D721Med (cell line): Measurements from ENCODE around the gene BPHL.
"Not testable (repeated sequence)": the region's sequence is repeated elsewhere in the genome, so short reads cannot be mapped to it uniquely, and the experiment has no call there.

Experiments
- DNase-seq: peaks from one replicate; pipeline ENCODE4 v3.0.0; 2011; ENCODE audit warnings: low spot score; ENCODE audit not compliant: insufficient read length
- FAIRE-seq: peaks from 2 replicates; lab custom pipeline; 2011; peaks lifted over from hg19 to GRCh38; lab: Jason Lieb, UNC
- TF ChIP-seq, protein P1 (sequence below): IDR thresholded peaks from 2 replicates; pipeline ENCODE4 v1.5.1; 2012; ENCODE audit warnings: mild to moderate bottlenecking, control low read depth; ENCODE audit not compliant: insufficient read depth; ENCODE audit errors: missing control alignments

Gene BPHL

DNA sequence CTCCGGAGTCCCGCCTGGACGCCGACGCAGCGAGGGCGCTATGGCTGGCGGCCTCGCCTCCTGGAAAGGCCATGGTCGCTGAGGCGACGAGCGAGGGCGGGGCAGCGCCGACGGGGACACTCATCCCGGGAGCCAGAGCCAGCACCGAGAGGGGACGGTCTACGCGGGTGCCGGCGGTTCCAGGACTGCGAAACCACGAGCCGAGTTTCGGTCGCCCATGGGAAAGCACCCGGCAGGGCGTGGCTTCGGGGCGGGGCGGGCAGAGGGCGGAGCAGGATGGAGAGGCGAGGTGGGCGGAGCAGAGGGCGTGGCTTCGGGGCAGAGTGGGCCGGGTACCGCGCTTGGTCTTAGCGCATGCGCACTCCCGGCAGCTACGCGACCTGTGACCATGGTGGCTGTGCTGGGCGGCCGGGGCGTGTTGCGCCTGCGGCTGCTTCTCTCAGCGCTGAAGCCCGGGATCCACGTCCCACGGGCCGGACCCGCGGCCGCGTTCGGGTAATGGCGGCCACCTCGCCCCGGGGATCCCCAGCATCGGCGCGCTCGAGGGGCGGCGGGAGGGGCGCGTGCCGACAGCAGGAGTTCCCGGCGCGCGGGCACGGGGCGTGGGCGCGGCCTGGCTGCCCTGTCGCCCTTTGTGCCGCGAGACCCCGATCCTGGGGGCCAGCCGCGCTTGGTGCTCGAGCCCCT is at the start of gene BPHL:
BPHL (plus strand) TSS at position 359 of the 687 bp plus-strand sequence; CDS start at position 389, 30 bp downstream.
- TF ChIP-seq, protein P1, sequence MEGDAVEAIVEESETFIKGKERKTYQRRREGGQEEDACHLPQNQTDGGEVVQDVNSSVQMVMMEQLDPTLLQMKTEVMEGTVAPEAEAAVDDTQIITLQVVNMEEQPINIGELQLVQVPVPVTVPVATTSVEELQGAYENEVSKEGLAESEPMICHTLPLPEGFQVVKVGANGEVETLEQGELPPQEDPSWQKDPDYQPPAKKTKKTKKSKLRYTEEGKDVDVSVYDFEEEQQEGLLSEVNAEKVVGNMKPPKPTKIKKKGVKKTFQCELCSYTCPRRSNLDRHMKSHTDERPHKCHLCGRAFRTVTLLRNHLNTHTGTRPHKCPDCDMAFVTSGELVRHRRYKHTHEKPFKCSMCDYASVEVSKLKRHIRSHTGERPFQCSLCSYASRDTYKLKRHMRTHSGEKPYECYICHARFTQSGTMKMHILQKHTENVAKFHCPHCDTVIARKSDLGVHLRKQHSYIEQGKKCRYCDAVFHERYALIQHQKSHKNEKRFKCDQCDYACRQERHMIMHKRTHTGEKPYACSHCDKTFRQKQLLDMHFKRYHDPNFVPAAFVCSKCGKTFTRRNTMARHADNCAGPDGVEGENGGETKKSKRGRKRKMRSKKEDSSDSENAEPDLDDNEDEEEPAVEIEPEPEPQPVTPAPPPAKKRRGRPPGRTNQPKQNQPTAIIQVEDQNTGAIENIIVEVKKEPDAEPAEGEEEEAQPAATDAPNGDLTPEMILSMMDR: no peak
- DNase-seq: peak; percentile 90

DNA sequence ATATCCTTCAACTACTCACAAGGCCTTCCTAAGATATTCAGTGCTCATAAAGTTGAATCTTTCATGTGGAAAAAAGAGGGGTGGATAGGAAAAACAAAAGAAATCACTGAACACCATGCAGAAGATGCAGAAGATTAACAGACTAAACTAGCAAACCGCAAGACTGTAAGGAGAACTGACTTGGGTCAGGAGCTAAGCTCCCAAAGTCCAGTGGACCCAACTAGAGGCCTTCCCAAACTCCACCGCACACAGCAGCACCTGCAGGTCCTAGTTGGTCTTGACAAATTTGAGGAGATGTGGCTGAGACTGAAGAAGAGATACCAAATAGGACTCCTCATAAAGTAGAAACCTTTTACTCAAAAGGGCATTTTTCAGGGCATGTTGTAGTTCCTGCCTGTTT is 46.9 kb upstream of the BPHL start:
- DNase-seq: no peak
- TF ChIP-seq, protein P1: no peak
- no peak for FAIRE-seq

More for the DNA sequence above, at the start of gene BPHL:
- FAIRE-seq: no peak

DNA sequence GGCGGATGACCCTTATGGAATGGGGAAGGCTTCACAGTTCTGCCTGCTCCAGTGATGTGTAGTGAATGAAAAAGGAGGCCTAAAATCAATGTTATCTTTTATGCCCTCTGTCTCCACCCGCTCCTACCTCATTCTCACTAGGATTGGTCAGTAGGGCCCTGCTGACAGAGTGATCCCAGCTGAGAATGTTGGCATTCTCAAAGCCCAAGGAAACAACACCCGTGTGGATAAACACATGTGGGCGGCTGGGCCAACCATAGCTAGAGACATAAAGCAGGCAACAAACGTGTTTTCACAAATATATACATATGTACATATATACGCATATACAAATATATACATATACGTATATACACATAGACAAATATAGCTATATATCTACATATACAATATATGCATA is 45.7 kb upstream of the BPHL start:
- no peak for DNase-seq
- FAIRE-seq: no peak
- TF ChIP-seq, protein P1: no peak

DNA sequence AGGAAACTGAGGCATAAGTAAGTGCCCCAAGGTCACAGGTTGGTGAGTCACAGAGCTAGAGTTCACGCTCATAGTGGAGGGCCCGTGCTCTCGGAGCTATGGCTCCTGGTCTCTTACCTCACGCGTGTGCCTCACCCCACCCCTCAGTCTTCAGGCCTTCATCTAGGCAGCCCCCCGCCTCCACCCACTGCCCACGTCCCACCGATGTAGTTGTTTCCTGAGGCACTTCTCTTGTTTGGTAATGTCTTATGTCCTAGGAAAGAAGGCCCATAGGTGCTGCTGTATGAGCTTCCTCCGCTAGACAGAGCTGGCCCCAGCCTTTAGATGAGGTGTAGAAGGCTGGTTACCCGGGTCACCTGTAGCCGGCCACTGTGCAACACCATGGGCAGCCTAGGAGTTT is 45.1 kb upstream of the BPHL start:
- FAIRE-seq (no peak), DNase-seq (no peak)
- TF ChIP-seq, protein P1: no peak

DNA sequence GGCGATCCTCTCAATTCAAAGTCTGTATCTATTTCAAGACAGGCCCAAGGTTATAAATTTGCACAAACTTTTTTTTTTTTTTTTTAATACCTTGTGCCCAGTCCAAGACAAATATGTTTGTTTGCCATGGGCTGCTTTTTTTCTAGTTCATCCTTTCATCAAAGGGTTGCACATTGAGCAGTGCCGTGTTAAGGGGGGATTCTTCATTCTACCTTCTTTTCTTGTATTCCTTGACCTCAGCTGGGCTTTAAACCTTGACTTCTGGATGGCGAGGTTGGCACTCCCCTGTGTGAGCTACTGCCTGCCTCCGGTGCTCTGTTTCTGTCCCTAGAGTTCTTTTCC is 42.8 kb upstream of the BPHL start:
- TF ChIP-seq, protein P1: no peak
- no peak for FAIRE-seq
- DNase-seq: no peak

DNA sequence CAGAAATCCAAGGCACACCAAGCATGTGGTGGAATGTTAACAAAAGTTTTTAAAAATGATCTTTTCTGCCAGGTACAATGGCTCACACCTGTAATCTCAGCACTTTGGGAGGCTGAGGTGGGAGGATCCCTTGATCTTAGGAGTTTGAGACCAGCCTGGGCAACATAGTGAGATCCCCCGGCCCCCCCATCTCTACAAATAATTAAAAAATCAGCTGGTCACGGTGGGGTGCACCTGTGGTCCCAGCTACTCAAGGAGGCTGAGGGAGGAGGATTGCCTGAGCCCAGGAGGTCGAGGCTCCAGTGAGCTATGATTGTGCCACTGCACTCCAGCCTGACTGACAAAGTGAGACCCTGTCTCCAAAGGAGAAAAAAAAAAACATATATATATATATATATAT is 42.2 kb upstream of the BPHL start:
- no peak for FAIRE-seq
- TF ChIP-seq, protein P1: no peak
- DNase-seq: no peak

DNA sequence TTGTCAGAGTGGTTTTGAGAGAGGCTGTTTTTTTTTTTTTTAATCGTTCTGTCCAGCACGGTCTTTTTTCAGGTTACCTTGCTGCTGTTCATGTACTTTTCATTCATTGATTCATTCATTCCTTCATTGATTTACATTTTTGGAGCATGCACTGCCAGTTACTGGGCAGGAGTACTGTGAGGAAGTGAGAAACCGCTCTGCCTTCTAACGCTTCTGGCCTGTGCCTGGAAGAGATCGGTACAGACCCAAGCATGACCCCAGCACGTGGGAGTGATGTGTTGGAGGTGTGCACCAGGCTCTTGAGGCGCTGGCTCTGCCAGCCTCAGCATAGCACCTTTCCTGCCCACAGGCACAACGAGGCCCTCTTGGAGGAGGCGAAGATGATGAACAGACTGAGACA is 41.1 kb upstream of the BPHL start:
- FAIRE-seq (no peak), DNase-seq (no peak)
- TF ChIP-seq, protein P1: no peak

DNA sequence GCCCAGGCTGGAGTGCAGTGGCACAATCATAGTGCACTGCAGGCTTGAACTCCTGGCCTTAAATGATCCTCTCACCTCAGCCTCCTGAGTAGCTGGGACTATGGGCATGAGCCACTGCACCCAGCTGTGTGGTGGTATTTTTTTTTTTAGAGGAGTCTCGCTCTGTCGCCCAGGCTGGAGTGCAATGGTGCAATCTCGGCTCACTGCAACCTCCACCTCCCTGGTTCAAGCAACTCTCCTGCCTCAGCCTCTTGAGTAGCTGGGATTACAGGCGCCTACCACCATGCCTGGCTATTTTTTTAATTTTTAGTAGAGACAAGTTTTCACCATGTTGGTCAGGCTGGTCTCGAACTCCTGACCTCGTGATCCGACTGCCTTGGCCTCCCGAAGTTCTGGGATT is 39.6 kb upstream of the BPHL start:
- not testable (repeated sequence) for DNase-seq, FAIRE-seq
